ENCODE results near the gene RPL36A.
A peak's percentile ranks its signal among the peaks of the same experiment; 100 is the strongest.

RPL36A gene

DNA sequence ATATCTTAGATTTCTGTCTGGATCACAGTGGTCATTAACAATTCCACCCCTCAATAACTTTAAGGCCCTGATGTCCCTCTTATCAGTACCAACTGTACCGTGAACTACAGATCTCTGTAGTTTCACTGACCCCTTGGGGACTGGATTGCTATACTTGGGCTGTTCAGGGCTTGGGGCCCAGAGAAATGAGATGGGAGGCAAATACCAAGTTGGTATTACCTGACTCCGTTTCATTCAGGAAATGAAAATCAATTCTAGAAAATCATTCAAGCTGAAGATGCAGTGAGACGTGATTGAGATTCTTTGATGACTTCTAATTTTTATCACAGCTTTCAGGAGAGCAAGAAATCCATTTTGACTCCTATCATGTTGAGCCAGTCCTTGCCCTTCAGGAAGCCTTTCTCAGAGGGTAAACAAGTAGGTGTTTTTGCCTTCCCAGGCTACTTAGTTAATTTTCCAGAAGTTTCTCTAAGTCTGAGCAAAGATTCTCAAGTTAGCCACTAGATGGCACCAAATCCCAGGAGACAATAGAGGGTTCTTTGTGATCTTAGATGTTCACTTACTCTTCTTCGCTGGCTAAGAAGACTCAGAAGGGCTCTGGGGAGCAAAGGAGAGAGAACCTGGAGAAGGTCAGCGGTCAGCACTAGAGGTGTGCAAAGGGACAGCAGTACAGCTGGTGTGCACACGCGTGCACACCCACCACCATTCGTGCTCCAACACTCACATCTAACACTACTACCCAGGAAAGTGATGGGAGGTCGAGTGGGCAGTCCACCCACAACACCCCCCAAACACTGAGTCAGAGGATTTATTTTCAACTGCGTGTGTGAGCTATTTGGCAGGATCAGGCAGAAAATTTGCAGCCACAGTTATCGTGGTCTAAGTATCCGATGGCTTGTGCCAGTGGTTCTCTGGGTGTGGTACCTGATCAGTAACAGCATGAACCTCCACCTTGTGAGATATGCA lies 24.7 kb downstream of the RPL36A start:
- Histone ChIP-seq H3K4me1 (ENCODE audit: control insufficient read depth in 1 of 2, insufficient read depth in 2 of 2, low read length in 2 of 2) (peaks cover 4 to 14% of the 10 kb centered on the region in 2 experiments), H2AFZ (ENCODE audit: insufficient read depth, low read length, poor library complexity) (no peak overlapping the region), H4K91ac (ENCODE audit: low read depth, low read length) (no peak overlapping the region), H3K4me2 (ENCODE audit: low read length) (no peak overlapping the region), H3K27ac (ENCODE audit: low read depth, low read length) (no peak overlapping the region), H4K12ac (ENCODE audit: low read depth, low read length) (no peak overlapping the region), H3K23ac (ENCODE audit: low read length) (no peak overlapping the region), H2BK5ac (ENCODE audit: low read depth, low read length, poor library complexity) (no peak overlapping the region), H3K9me3 (ENCODE audit: insufficient read depth, low read depth, low read length) (no peaks in the 10 kb centered on the region), H3K36me3 (ENCODE audit: control insufficient read depth in 1 of 2, insufficient read depth in 2 of 2, low read length in 2 of 2) (peaks cover 10 to 14% of the 10 kb centered on the region in 2 experiments), H3K4ac (ENCODE audit: low read depth, low read length) (no peak overlapping the region), H3K18ac (ENCODE audit: low read length) (no peak overlapping the region), H3K27me3 (ENCODE audit: insufficient read depth, low read length) (no peaks in the 10 kb centered on the region), H3K79me1 (ENCODE audit: low read length) (peaks cover 12% of the 10 kb centered on the region), H3K79me2 (ENCODE audit: control insufficient read depth, insufficient read depth, low read length, poor library complexity) (peaks cover 5% of the 10 kb centered on the region), H4K8ac (ENCODE audit: low read depth, low read length) (no peak overlapping the region), H3K4me3 (ENCODE audit: low read depth, low read length) (no peak overlapping the region), H2BK12ac (ENCODE audit: low read length) (no peak overlapping the region), H3K9ac (ENCODE audit: low read length) (no peak overlapping the region), H3K14ac (ENCODE audit: low read length) (no peak overlapping the region), H2AK5ac (ENCODE audit: low read length) (no peak overlapping the region), H2BK120ac (ENCODE audit: insufficient read depth, low read length, poor library complexity) (no peak overlapping the region)
- no CpG with 5 or more reads among the region's 12 CpGs for WGBS (ENCODE audit: extremely low coverage, insufficient coverage, insufficient read length)
- peak; percentile 36 to 84 for DNase-seq

DNA sequence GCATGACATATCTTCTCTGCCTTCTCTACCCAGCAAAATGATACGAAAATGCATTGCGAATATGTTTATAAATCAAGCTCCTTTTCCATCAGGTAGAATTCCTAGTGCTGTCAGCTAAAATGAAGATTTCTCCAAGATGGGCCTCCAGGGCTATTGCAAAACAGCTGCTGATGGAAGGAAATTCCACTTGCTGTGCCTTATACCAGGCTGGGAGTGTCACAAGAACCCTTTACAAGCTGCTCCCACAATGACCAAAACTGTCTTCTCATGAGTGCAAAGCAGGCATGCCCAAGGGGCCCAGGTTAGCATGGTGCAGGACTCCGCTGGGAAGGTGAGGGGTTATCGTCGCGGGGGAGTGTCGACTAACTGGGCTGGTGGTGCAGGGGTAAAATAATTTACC lies 25.9 kb downstream of the RPL36A start:
- H3K36me3 ChIP-seq (ENCODE audit: control insufficient read depth in 1 of 2, insufficient read depth in 2 of 2, low read length in 2 of 2): peaks cover 8 to 14% of the 10 kb centered on the region in 2 experiments
- WGBS (ENCODE audit: extremely low coverage, insufficient coverage, insufficient read length): no CpG with 5 or more reads among the region's 7 CpGs
- H3K14ac ChIP-seq (ENCODE audit: low read length): no peak overlapping the region
- H2BK12ac ChIP-seq (ENCODE audit: low read length): no peak overlapping the region
- no peaks in the 10 kb centered on the region for H3K9me3 ChIP-seq (ENCODE audit: insufficient read depth, low read depth, low read length)
- H3K23ac ChIP-seq (ENCODE audit: low read length): no peak overlapping the region
- H3K18ac ChIP-seq (ENCODE audit: low read length): no peak overlapping the region
- H3K4me1 ChIP-seq (ENCODE audit: control insufficient read depth in 1 of 2, insufficient read depth in 2 of 2, low read length in 2 of 2): peaks cover 4 to 17% of the 10 kb centered on the region in 2 experiments
- H3K4me3 ChIP-seq (ENCODE audit: low read depth, low read length): no peak overlapping the region
- H3K79me1 ChIP-seq (ENCODE audit: low read length): peaks cover 14% of the 10 kb centered on the region
- peak overlapping the region; percentile 11 for H4K8ac ChIP-seq (ENCODE audit: low read depth, low read length)
- peaks cover 5% of the 10 kb centered on the region for H3K79me2 ChIP-seq (ENCODE audit: control insufficient read depth, insufficient read depth, low read length, poor library complexity)
- H2BK5ac ChIP-seq (ENCODE audit: low read depth, low read length, poor library complexity): peak overlapping the region; percentile 31
- no peak overlapping the region for H2AK5ac ChIP-seq (ENCODE audit: low read length)
- peak overlapping the region; percentile 41 for H3K27ac ChIP-seq (ENCODE audit: low read depth, low read length)
- H4K12ac ChIP-seq (ENCODE audit: low read depth, low read length): no peak overlapping the region
- no peaks in the 10 kb centered on the region for H3K27me3 ChIP-seq (ENCODE audit: insufficient read depth, low read length)
- H3K9ac ChIP-seq (ENCODE audit: low read length): no peak overlapping the region
- H2BK120ac ChIP-seq (ENCODE audit: insufficient read depth, low read length, poor library complexity): no peak overlapping the region
- H3K4me2 ChIP-seq (ENCODE audit: low read length): no peak overlapping the region
- H2AFZ ChIP-seq (ENCODE audit: insufficient read depth, low read length, poor library complexity): no peak overlapping the region
- H4K91ac ChIP-seq (ENCODE audit: low read depth, low read length): peak overlapping the region; percentile 14
- no peak overlapping the region for H3K4ac ChIP-seq (ENCODE audit: low read depth, low read length)
- DNase-seq: peak; percentile 21 to 42

DNA sequence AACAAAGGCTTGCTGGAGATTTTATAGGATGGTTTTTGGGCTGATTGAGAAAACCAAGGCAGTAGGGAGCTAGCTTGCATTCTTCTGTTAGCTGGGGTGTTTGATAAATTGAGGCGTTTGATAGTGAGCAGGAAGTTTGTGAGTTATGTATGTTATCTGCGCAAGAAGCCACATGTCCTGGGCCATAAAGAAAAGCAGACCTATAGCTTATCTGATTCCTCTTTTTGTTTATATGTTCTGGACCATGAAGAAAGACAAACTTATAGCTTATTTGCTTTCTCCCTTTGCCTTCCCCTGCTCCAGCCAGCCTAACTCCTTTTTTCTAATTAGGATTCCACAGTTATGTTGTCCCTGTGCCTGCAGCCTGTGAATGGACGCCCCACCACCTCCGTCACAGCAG lies 26.4 kb downstream of the RPL36A start:
- Histone ChIP-seq H3K9ac (ENCODE audit: low read length) (no peak overlapping the region), H2AFZ (ENCODE audit: insufficient read depth, low read length, poor library complexity) (no peak overlapping the region), H3K4me3 (ENCODE audit: low read depth, low read length) (no peak overlapping the region), H2AK5ac (ENCODE audit: low read length) (no peak overlapping the region), H3K4me1 (ENCODE audit: control insufficient read depth in 1 of 2, insufficient read depth in 2 of 2, low read length in 2 of 2) (peaks cover 4 to 17% of the 10 kb centered on the region in 2 experiments), H3K9me3 (ENCODE audit: insufficient read depth, low read depth, low read length) (no peaks in the 10 kb centered on the region), H2BK12ac (ENCODE audit: low read length) (peak overlapping the region; percentile 64), H3K18ac (ENCODE audit: low read length) (no peak overlapping the region), H3K14ac (ENCODE audit: low read length) (no peak overlapping the region), H3K23ac (ENCODE audit: low read length) (no peak overlapping the region), H4K91ac (ENCODE audit: low read depth, low read length) (peak overlapping the region; percentile 55), H3K4ac (ENCODE audit: low read depth, low read length) (no peak overlapping the region), H3K27me3 (ENCODE audit: insufficient read depth, low read length) (no peaks in the 10 kb centered on the region), H3K4me2 (ENCODE audit: low read length) (no peak overlapping the region), H3K79me2 (ENCODE audit: control insufficient read depth, insufficient read depth, low read length, poor library complexity) (peaks cover 5% of the 10 kb centered on the region), H3K79me1 (ENCODE audit: low read length) (peaks cover 14% of the 10 kb centered on the region), H3K27ac (ENCODE audit: low read depth, low read length) (no peak overlapping the region), H2BK120ac (ENCODE audit: insufficient read depth, low read length, poor library complexity) (no peak overlapping the region), H4K8ac (ENCODE audit: low read depth, low read length) (peak overlapping the region; percentile 65), H2BK5ac (ENCODE audit: low read depth, low read length, poor library complexity) (peak overlapping the region; percentile 31), H4K12ac (ENCODE audit: low read depth, low read length) (no peak overlapping the region), H3K36me3 (ENCODE audit: control insufficient read depth in 1 of 2, insufficient read depth in 2 of 2, low read length in 2 of 2) (peaks cover 4 to 10% of the 10 kb centered on the region in 2 experiments)
- DNase-seq: no peak
- no CpG with 5 or more reads among the region's 4 CpGs for WGBS (ENCODE audit: extremely low coverage, insufficient coverage, insufficient read length)

DNA sequence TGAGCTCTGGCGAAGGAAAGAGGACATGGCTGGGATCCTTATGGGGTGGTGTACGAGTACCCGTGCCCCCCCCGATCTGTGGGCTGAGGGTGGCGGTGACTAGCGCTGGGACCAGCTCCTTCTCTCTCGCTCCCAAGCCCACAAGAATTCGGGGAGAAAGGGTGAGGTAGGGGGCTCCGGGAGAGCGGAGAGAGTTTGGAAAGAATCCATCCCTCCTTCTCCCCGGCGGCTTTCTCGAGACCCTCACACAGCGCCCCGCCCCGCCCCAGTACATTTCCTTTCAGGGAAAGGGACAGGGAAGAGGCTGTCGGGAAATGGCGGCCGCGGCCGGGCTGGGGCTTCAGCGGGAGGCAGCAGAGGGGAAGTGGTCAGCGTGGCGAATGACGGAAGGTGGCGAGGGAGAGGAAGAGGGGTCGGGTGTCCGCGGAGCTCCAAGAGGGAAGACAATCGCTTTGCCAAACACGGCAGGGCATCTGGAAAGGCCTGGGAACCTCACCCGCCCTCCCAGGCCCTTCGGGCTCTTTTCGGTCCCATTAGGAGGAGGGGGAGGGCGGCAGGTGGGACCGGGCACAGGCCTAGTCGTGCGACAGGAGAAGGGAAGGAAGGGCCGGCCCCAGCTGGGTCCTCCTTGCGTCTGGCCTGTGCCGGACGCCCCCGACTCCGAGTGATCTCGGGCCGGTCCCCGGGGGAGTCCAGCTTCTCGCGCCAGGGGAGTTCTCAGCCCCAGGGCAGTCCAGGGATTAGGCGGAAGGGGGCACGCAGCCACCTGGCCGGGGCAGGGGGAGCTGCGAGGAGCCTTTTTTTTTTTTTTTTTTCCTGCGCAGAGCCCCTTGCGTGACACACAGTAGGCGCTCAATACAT lies 27.4 kb downstream of the RPL36A start:
- Histone ChIP-seq H3K27ac (ENCODE audit: low read depth, low read length) (peak overlapping the region; percentile 89), H3K9me3 (ENCODE audit: insufficient read depth, low read depth, low read length) (no peaks in the 10 kb centered on the region), H3K79me2 (ENCODE audit: control insufficient read depth, insufficient read depth, low read length, poor library complexity) (peaks cover 5% of the 10 kb centered on the region), H2BK120ac (ENCODE audit: insufficient read depth, low read length, poor library complexity) (peak overlapping the region; percentile 98), H3K18ac (ENCODE audit: low read length) (peak overlapping the region; percentile 60), H3K36me3 (ENCODE audit: control insufficient read depth in 1 of 2, insufficient read depth in 2 of 2, low read length in 2 of 2) (no peaks in the 10 kb centered on the region), H4K91ac (ENCODE audit: low read depth, low read length) (peak overlapping the region; percentile 99), H3K79me1 (ENCODE audit: low read length) (peaks cover 14% of the 10 kb centered on the region), H3K14ac (ENCODE audit: low read length) (peak overlapping the region; percentile 98), H3K9ac (ENCODE audit: low read length) (peak overlapping the region; percentile 78), H3K4me2 (ENCODE audit: low read length) (peak overlapping the region; percentile 76), H4K12ac (ENCODE audit: low read depth, low read length) (peak overlapping the region; percentile 99), H2BK5ac (ENCODE audit: low read depth, low read length, poor library complexity) (peak overlapping the region; percentile 92), H3K4me3 (ENCODE audit: low read depth, low read length) (peak overlapping the region; percentile 66), H3K4me1 (ENCODE audit: control insufficient read depth in 1 of 2, insufficient read depth in 2 of 2, low read length in 2 of 2) (peaks cover 4 to 17% of the 10 kb centered on the region in 2 experiments), H4K8ac (ENCODE audit: low read depth, low read length) (peak overlapping the region; percentile 99), H2BK12ac (ENCODE audit: low read length) (peak overlapping the region; percentile 89), H2AFZ (ENCODE audit: insufficient read depth, low read length, poor library complexity) (peak overlapping the region; percentile 78), H2AK5ac (ENCODE audit: low read length) (no peak overlapping the region), H3K23ac (ENCODE audit: low read length) (no peak overlapping the region), H3K27me3 (ENCODE audit: insufficient read depth, low read length) (no peaks in the 10 kb centered on the region), H3K4ac (ENCODE audit: low read depth, low read length) (peak overlapping the region; percentile 80)
- DNase-seq: peak in 1 of 2 donors; percentile 28
- no CpG with 5 or more reads among the region's 56 CpGs for WGBS (ENCODE audit: extremely low coverage, insufficient coverage, insufficient read length)
